GM12878 (cell line): Measurements from ENCODE around the gene CTR9. TPM values are rescaled to one million over a fixed set of nuclear protein-coding genes. Genes with fewer than 3 reads are reported as not detected.

Source experiments
- ATAC-seq: fragments of 200-7000 bp; cut with Tn5 transposase; 3 replicates; pipeline ENCODE4 v1.9.1; 2020; ENCODE audit warnings: mild to moderate bottlenecking, moderate library complexity
- BruUV-seq: library from RNA; stranded (reverse); fragments of 400-500 nt; replicated peaks from 2 replicates; lab custom pipeline; 2021; lab: Mats Ljungman, UMichigan
- CTCF ChIA-PET: fragments of 300-600 bp; sonication (Branson Sonifier 250); formaldehyde crosslinking; extraction: SDS; loops from one replicate; lab custom pipeline; 2021; ENCODE audit warnings: inconsistent platforms; lab: Yijun Ruan, JAX
- POLR2A ChIA-PET: fragments of 350-600 bp; formaldehyde crosslinking; extraction: SDS; loops from one replicate; lab custom pipeline; 2021; ENCODE audit warnings: inconsistent platforms; lab: Charles Lee
- RAD21 ChIA-PET: fragments of 300-600 bp; sonication (Branson Sonifier 250); formaldehyde crosslinking; loops from one replicate; lab custom pipeline; 2023; ENCODE audit warnings: antibody characterized with exemption; ENCODE audit not compliant: unreplicated experiment; lab: Charles Lee
- SMC1A ChIA-PET: fragments of 300-600 bp; sonication (Branson Sonifier 250); formaldehyde crosslinking; loops from one replicate; lab custom pipeline; 2023; ENCODE audit not compliant: unreplicated experiment, uncharacterized antibody; lab: Charles Lee
- DNase-seq: peaks from one replicate; pipeline ENCODE4 v3.0.0-alpha.2; 2011; ENCODE audit warnings: low read depth, low spot score
- FAIRE-seq: peaks from 3 replicates; lab custom pipeline; 2011; peaks lifted over from hg19 to GRCh38; lab: Jason Lieb, UNC
- H2AFZ ChIP-seq: 2 replicates; pipeline ENCODE4 v1.6.0; 2011; ENCODE audit warnings: low read depth, low read length, control low read depth; ENCODE audit not compliant: control insufficient read depth
- H3K27ac ChIP-seq: 2 replicates; pipeline ENCODE4 v1.5.1; 2011; ENCODE audit warnings: control low read depth; ENCODE audit not compliant: control insufficient read depth, insufficient read depth
- H3K27me3 ChIP-seq, 2 experiments: replicated peaks in 1 of 2; 2 replicates each; pipeline versions ENCODE4 v1.6.0 to v1.6.1; 2011; ENCODE audit warnings: low read length in 1 of 2; ENCODE audit not compliant: control insufficient read depth in 2 of 2, insufficient read depth in 2 of 2
- H3K36me3 ChIP-seq, 2 experiments: 2 replicates each; pipeline ENCODE4 v1.5.1; 2011; ENCODE audit warnings: low read length in 1 of 2; ENCODE audit not compliant: control insufficient read depth in 2 of 2, insufficient read depth in 2 of 2
- H3K4me1 ChIP-seq: 2 replicates; pipeline ENCODE4 v1.6.1; 2011; ENCODE audit warnings: mild to moderate bottlenecking, low read length, moderate library complexity, mixed read lengths; ENCODE audit not compliant: control insufficient read depth, insufficient read depth
- H3K4me2 ChIP-seq: 2 replicates; pipeline ENCODE4 v1.6.0; 2011; ENCODE audit warnings: control low read depth; ENCODE audit not compliant: control insufficient read depth, insufficient read depth
- H3K4me3 ChIP-seq: fragments of 200-600 bp; sonication (generic); 2 replicates; pipeline ENCODE4 v1.5.1; 2016
- H3K79me2 ChIP-seq: 2 replicates; pipeline ENCODE4 v1.6.0; 2011; ENCODE audit warnings: low read length; ENCODE audit not compliant: control insufficient read depth, insufficient read depth
- H3K9ac ChIP-seq: 2 replicates; pipeline ENCODE4 v1.8.0; 2011; ENCODE audit warnings: low read length, control low read depth, mixed read lengths; ENCODE audit not compliant: control insufficient read depth, insufficient read depth
- H3K9me3 ChIP-seq: replicated peaks from 3 replicates; pipeline ENCODE4 v1.5.1; 2011; ENCODE audit warnings: mild to moderate bottlenecking, low read length; ENCODE audit not compliant: control insufficient read depth, insufficient read depth
- H4K20me1 ChIP-seq: 2 replicates; pipeline ENCODE4 v1.6.0; 2011; ENCODE audit not compliant: control insufficient read depth, insufficient read depth
- BACH1 ChIP-seq: fragments of 450-650 bp; IDR thresholded peaks from 2 replicates; pipeline ENCODE4 v1.6.1; 2017; ENCODE audit warnings: mild to moderate bottlenecking, borderline replicate concordance
- FOXK2 ChIP-seq: fragments of 450-650 bp; IDR thresholded peaks from 2 replicates; pipeline ENCODE4 v1.6.1; 2017; ENCODE audit warnings: mild to moderate bottlenecking, moderate library complexity
- IRF4 ChIP-seq: IDR thresholded peaks from 2 replicates; pipeline ENCODE4 v1.6.1; 2011; ENCODE audit warnings: low read depth, low read length
- KLF5 ChIP-seq: fragments of 450-650 bp; IDR thresholded peaks from 2 replicates; pipeline ENCODE4 v1.6.1; 2014; ENCODE audit warnings: mild to moderate bottlenecking; ENCODE audit not compliant: partially characterized antibody
- MTA3 ChIP-seq: IDR thresholded peaks from 2 replicates; pipeline ENCODE4 v1.6.1; 2012; ENCODE audit warnings: low read length, inconsistent platforms, borderline replicate concordance
- MYB ChIP-seq: fragments of 150-350 bp; IDR thresholded peaks from 2 replicates; pipeline ENCODE4 v1.6.1; 2014; ENCODE audit warnings: mild to moderate bottlenecking, low read depth, low read length, borderline replicate concordance
- NR2C2 ChIP-seq: IDR thresholded peaks from 2 replicates; pipeline ENCODE4 v1.6.1; 2011; ENCODE audit warnings: borderline replicate concordance, low read depth; ENCODE audit not compliant: control insufficient read depth, insufficient read length
- RUNX3 ChIP-seq: IDR thresholded peaks from 2 replicates; pipeline ENCODE4 v1.6.1; 2012; ENCODE audit warnings: low read length, inconsistent platforms
- SREBF2 ChIP-seq: IDR thresholded peaks from 2 replicates; pipeline ENCODE4 v1.6.1; 2012; ENCODE audit warnings: mild to moderate bottlenecking, low read length
- WGBS: methylation state at CpG from one replicate; pipeline ENCODE4 v1.1.6; 2016; ENCODE audit warnings: low lambda C conversion rate; ENCODE audit not compliant: insufficient replicate concordance, insufficient coverage; ENCODE audit errors: missing lambda C conversion rate; 5-methylcytosine and 5-hydroxymethylcytosine counted together
- in situ Hi-C: fragments of 300-500 bp; cut with MboI; formaldehyde crosslinking; loops from 9 replicates; pipeline ENCODE4 v1.14.3; 2018; ENCODE audit warnings: mixed read lengths
- intact Hi-C: fragments of 100-400 bp; cut with micrococcal nuclease; formaldehyde crosslinking; loops from one replicate; pipeline ENCODE4 v1.14.2; 2022; ENCODE audit not compliant: unreplicated experiment
- polyA plus RNA-seq, 11 experiments: library from polyadenylated mRNA; depleted of rRNA in 4 of 11; unstranded in 6 of 11; stranded (reverse) in 5 of 11; fragments of >200 nt; fragmentation: Nextera tagmentation in 4 of 11; fragmentation: Illumina TruSeq in 1 of 11; extraction: Ambion mirVana in 4 of 11; extraction: Trizol in 1 of 11; gene quantifications; 1 replicate in 1 of 11; 2 replicates in 10 of 11; pipeline versions ENCODE4 v1.2.1 to v1.2.3, GENCODE V29; 2011 to 2016; ENCODE audit warnings: inconsistent platforms in 2 of 11, missing spikeins in 2 of 11, low read depth in 1 of 11
- total RNA-seq, 4 experiments: library from RNA; depleted of rRNA in 3 of 4; stranded (reverse); fragments of >200 nt in 3 of 4; fragmentation: Illumina TruSeq in 1 of 4; extraction: Trizol in 1 of 4; gene quantifications; 2 replicates each; pipeline versions ENCODE4 v1.2.1 to v1.2.3, GENCODE V29; 2013 to 2021
- TF ChIP-seq, protein P1 (sequence below): fragments of 450-650 bp; IDR thresholded peaks from 2 replicates; pipeline ENCODE4 v1.6.1; 2017; ENCODE audit warnings: mild to moderate bottlenecking, low read depth, inconsistent platforms; ENCODE audit not compliant: poor library complexity, severe bottlenecking
- TF ChIP-seq, protein P2 (sequence below), 3 experiments: IDR thresholded peaks in 2 of 3; conservative IDR thresholded peaks in 1 of 3; 2 replicates each; pipeline ENCODE4 v1.5.1; 2011; ENCODE audit warnings: low read depth in 3 of 3, low read length in 3 of 3, mild to moderate bottlenecking in 3 of 3, control low read depth in 2 of 3, moderate library complexity in 2 of 3, inconsistent platforms in 1 of 3, mixed read lengths in 1 of 3; ENCODE audit not compliant: control insufficient read depth in 2 of 3, insufficient read depth in 1 of 3; ENCODE audit errors: extremely low read depth in 1 of 3

CTR9 gene
- total and polyA plus RNA-seq, 10 of the 15 experiments (the other 5 are each of a cell fraction or from before 2014, with no cell fraction given): 13.9 to 54.9 (median 28.9) TPM

DNA sequence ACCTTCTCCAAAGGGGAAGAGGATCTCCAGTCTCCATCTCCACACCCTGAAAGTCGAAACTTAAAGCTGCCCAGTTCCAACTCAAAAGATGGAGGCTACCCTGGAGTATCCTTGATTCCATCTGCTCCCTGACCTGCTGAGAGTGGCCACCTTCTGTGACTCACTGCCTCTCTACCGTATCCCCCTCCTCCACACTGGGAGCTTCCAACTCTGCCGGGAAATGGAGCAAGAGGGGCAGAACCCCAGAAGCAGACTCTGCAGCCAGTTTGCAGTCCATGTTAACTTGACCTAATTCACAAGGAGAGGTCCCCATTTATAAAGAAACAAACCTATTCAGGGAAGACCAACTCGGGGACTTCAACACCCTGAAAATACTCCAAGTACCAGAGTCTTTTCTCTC, 35.5 kb upstream of the CTR9 start:
- no peak overlapping the region for H3K27ac ChIP-seq
- in situ Hi-C loops (no loop called here), intact Hi-C loops (no loop called here)
- no peaks in the 10 kb centered on the region for H3K4me1 ChIP-seq
- H3K27me3 ChIP-seq: no peaks in the 10 kb centered on the region; a peak in 1 of 4 replicates
- 23% methylated on average over 4 of the region's 4 CpGs for WGBS
- TF ChIP-seq MTA3 (no peak), FOXK2 (no peak), MYB (no peak)
- TF ChIP-seq, protein P1, sequence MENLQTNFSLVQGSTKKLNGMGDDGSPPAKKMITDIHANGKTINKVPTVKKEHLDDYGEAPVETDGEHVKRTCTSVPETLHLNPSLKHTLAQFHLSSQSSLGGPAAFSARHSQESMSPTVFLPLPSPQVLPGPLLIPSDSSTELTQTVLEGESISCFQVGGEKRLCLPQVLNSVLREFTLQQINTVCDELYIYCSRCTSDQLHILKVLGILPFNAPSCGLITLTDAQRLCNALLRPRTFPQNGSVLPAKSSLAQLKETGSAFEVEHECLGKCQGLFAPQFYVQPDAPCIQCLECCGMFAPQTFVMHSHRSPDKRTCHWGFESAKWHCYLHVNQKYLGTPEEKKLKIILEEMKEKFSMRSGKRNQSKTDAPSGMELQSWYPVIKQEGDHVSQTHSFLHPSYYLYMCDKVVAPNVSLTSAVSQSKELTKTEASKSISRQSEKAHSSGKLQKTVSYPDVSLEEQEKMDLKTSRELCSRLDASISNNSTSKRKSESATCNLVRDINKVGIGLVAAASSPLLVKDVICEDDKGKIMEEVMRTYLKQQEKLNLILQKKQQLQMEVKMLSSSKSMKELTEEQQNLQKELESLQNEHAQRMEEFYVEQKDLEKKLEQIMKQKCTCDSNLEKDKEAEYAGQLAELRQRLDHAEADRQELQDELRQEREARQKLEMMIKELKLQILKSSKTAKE: no peak
- POLR2A ChIA-PET: no interaction called here
- SMC1A ChIA-PET: no interaction called here
- RAD21 ChIA-PET: no interaction called here
- H4K20me1 ChIP-seq: no peaks in the 10 kb centered on the region
- no TSS peak for BruUV-seq
- no peak overlapping the region for H3K9ac ChIP-seq
- no peak for DNase-seq
- H3K36me3 ChIP-seq: no peaks in the 10 kb centered on the region
- no peak overlapping the region for H3K4me2 ChIP-seq
- no peak overlapping the region for H3K4me3 ChIP-seq
- FAIRE-seq: no peak
- CTCF ChIA-PET: no interaction called here
- no peak overlapping the region for H2AFZ ChIP-seq
- no peaks in the 10 kb centered on the region for H3K9me3 ChIP-seq
- no peaks in the 10 kb centered on the region for H3K79me2 ChIP-seq
- ATAC-seq: no peak

DNA sequence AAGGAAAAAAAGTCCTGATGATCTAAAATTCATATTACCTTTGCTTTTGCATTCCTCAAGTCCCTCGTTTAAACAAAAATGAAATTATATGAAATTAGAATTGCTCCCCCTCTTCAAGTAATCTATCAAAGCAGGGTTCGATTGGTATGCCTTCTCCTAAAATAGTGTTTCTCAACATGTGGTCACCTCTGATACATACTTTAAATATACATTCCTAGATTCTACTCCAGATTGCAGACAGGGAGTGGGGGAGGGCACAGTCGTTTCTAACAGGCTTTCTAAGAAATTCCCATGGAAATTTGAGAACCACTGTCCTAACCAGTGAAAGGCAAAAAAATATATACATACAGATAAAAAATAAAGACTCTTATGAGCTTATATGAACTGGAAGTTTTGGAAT, 34.9 kb upstream of the CTR9 start:
- in situ Hi-C loops (no loop called here), intact Hi-C loops (no loop called here)
- ChIA-PET CTCF (no interaction called here), POLR2A (no interaction called here), RAD21 (no interaction called here), SMC1A (no interaction called here)
- no peak overlapping the region for H3K27ac ChIP-seq
- no peak for ATAC-seq
- H3K79me2 ChIP-seq: no peaks in the 10 kb centered on the region
- FAIRE-seq: no peak
- WGBS: 7% methylated on average over 3 of the region's 3 CpGs
- H3K9ac ChIP-seq: no peak overlapping the region
- H2AFZ ChIP-seq: no peak overlapping the region
- no TSS peak for BruUV-seq
- H3K27me3 ChIP-seq: no peaks in the 10 kb centered on the region; a peak in 1 of 4 replicates
- H4K20me1 ChIP-seq: no peaks in the 10 kb centered on the region
- H3K4me1 ChIP-seq: no peaks in the 10 kb centered on the region
- DNase-seq: no peak
- no peak overlapping the region for H3K4me3 ChIP-seq
- H3K9me3 ChIP-seq: no peaks in the 10 kb centered on the region
- H3K4me2 ChIP-seq: no peak overlapping the region
- H3K36me3 ChIP-seq: no peaks in the 10 kb centered on the region
- TF ChIP-seq NR2C2 (no peak), IRF4 (no peak), BACH1 (no peak), KLF5 (no peak), RUNX3 (no peak), SREBF2 (no peak)
- TF ChIP-seq, protein P2, sequence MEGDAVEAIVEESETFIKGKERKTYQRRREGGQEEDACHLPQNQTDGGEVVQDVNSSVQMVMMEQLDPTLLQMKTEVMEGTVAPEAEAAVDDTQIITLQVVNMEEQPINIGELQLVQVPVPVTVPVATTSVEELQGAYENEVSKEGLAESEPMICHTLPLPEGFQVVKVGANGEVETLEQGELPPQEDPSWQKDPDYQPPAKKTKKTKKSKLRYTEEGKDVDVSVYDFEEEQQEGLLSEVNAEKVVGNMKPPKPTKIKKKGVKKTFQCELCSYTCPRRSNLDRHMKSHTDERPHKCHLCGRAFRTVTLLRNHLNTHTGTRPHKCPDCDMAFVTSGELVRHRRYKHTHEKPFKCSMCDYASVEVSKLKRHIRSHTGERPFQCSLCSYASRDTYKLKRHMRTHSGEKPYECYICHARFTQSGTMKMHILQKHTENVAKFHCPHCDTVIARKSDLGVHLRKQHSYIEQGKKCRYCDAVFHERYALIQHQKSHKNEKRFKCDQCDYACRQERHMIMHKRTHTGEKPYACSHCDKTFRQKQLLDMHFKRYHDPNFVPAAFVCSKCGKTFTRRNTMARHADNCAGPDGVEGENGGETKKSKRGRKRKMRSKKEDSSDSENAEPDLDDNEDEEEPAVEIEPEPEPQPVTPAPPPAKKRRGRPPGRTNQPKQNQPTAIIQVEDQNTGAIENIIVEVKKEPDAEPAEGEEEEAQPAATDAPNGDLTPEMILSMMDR (IDR thresholded peaks at IDR 0.05 in 2 of 3, conservative IDR thresholded peaks at IDR 0.05 in 1 of 3; ENCODE audit: control insufficient read depth in 2 of 3, extremely low read depth in 1 of 3, insufficient read depth in 1 of 3, low read depth in 3 of 3, low read length in 3 of 3): no peak
